K562 (cell line): ENCODE results near the gene POP7. TPM values are rescaled to one million over a fixed set of nuclear protein-coding genes. Genes with fewer than 3 reads are reported as not detected.

ENCODE experiments used
- ATAC-seq: fragments of 200-7000 bp; cut with Tn5 transposase; 3 replicates; pipeline ENCODE4 v1.9.1; 2020; ENCODE audit warnings: moderate library complexity
- BruUV-seq: library from RNA; stranded (reverse); fragments of 400-500 nt; replicated peaks from 2 replicates; lab custom pipeline; 2021; lab: Mats Ljungman, UMichigan
- CTCF ChIA-PET: fragments of 300-600 bp; formaldehyde crosslinking; extraction: SDS; loops from one replicate; lab custom pipeline; 2021; ENCODE audit warnings: low intra/inter-chr PET ratio; lab: Yijun Ruan, JAX
- POLR2A ChIA-PET: fragments of 300-600, 350-650 bp; sonication (Branson Sonifier 250); formaldehyde crosslinking; extraction: SDS; loops from one replicate; lab custom pipeline; 2021; ENCODE audit warnings: antibody characterized with exemption, inconsistent platforms; lab: Yijun Ruan, JAX
- DNase-seq, 4 experiments: peaks; one replicate each; pipeline versions ENCODE4 v3.0.0 to v3.0.0-alpha.2; 2011 to 2018; ENCODE audit warnings: low spot score in 3 of 4, mixed read lengths in 3 of 4; ENCODE audit errors: extremely low read depth in 1 of 4
- FAIRE-seq: peaks from 2 replicates; lab custom pipeline; 2011; peaks lifted over from hg19 to GRCh38; lab: Jason Lieb, UNC
- H2AFZ ChIP-seq: 2 replicates; pipeline ENCODE4 v1.6.0; 2011; ENCODE audit warnings: low read depth, low read length, control low read depth, inconsistent platforms
- H3K27ac ChIP-seq: fragments of 200-600 bp; 3 replicates; pipeline ENCODE4 v1.8.0; 2011; ENCODE audit warnings: low read depth, mild to moderate bottlenecking, control low read depth, inconsistent platforms, low read length, moderate library complexity, mixed read lengths; ENCODE audit errors: extremely low read depth
- H3K27me3 ChIP-seq, 2 experiments: fragments of 300-600 bp in 1 of 2; 2 replicates in 1 of 2; 3 replicates in 1 of 2; pipeline versions ENCODE4 v1.6.0 to v1.8.0; 2011; ENCODE audit warnings: inconsistent platforms in 2 of 2, low read length in 2 of 2, mild to moderate bottlenecking in 1 of 2, mixed read lengths in 1 of 2, moderate library complexity in 1 of 2; ENCODE audit not compliant: control insufficient read depth in 2 of 2, insufficient read depth in 2 of 2
- H3K36me3 ChIP-seq: fragments of 300-600 bp; 3 replicates; pipeline ENCODE4 v1.8.0; 2011; ENCODE audit warnings: mild to moderate bottlenecking, low read length, inconsistent platforms; ENCODE audit not compliant: control insufficient read depth, insufficient read depth
- H3K4me1 ChIP-seq, 2 experiments: fragments of 200-600 bp in 1 of 2; replicated peaks in 1 of 2; 2 replicates in 1 of 2; 3 replicates in 1 of 2; pipeline versions ENCODE4 v1.5.1 to v1.8.0; 2011; ENCODE audit warnings: inconsistent platforms in 2 of 2, low read length in 2 of 2, mild to moderate bottlenecking in 1 of 2, mixed read lengths in 1 of 2, moderate library complexity in 1 of 2; ENCODE audit not compliant: control insufficient read depth in 2 of 2, insufficient read depth in 2 of 2
- H3K4me2 ChIP-seq: 2 replicates; pipeline ENCODE4 v1.6.1; 2011; ENCODE audit warnings: low read length, control low read depth, inconsistent platforms, mixed read lengths; ENCODE audit not compliant: insufficient read depth
- H3K4me3 ChIP-seq: fragments of 200-600 bp; sonication (generic), shearing (Covaris generic); 2 replicates; pipeline ENCODE4 v1.5.1; 2016; ENCODE audit warnings: control low read depth, inconsistent platforms
- H3K79me2 ChIP-seq: fragments of 200-600 bp; 3 replicates; pipeline ENCODE4 v1.8.0; 2011; ENCODE audit warnings: low read length, inconsistent platforms; ENCODE audit not compliant: control insufficient read depth, insufficient read depth
- H3K9ac ChIP-seq, 2 experiments: 2 replicates each; pipeline versions ENCODE4 v1.6.0 to v1.6.1; 2011; ENCODE audit warnings: low read depth in 2 of 2, low read length in 2 of 2, control low read depth in 1 of 2, inconsistent platforms in 1 of 2, mild to moderate bottlenecking in 1 of 2, mixed read lengths in 1 of 2; ENCODE audit not compliant: insufficient read depth in 1 of 2
- H3K9me1 ChIP-seq: one replicate; pipeline ENCODE4 v1.6.0; 2011; ENCODE audit warnings: inconsistent platforms, mild to moderate bottlenecking, low read length, moderate library complexity; ENCODE audit not compliant: control insufficient read depth, insufficient read depth
- H3K9me3 ChIP-seq: replicated peaks from 2 replicates; pipeline ENCODE4 v1.5.1; 2011; ENCODE audit warnings: low read depth, low read length, inconsistent platforms; ENCODE audit not compliant: control insufficient read depth, insufficient read depth
- H4K20me1 ChIP-seq: replicated peaks from 2 replicates; pipeline ENCODE4 v1.6.1; 2011; ENCODE audit warnings: low read length, inconsistent platforms, mixed read lengths; ENCODE audit not compliant: control insufficient read depth, insufficient read depth
- CBFA2T2 ChIP-seq: fragments of 450-650 bp; conservative IDR thresholded peaks from 2 replicates; pipeline ENCODE4 v1.6.1; 2017; ENCODE audit warnings: mild to moderate bottlenecking
- HDAC6 ChIP-seq: IDR thresholded peaks from 2 replicates; pipeline ENCODE4 v1.6.1; 2012; ENCODE audit warnings: low read depth, mild to moderate bottlenecking, control low read depth, inconsistent platforms, low read length, moderate library complexity
- POLR2B ChIP-seq: fragments of 450-650 bp; IDR thresholded peaks from 2 replicates; pipeline ENCODE4 v1.6.1; 2018; ENCODE audit warnings: low read depth; ENCODE audit not compliant: partially characterized antibody
- POLR2G ChIP-seq: fragments of 200-400 bp; formaldehyde crosslinking; IDR thresholded peaks from 2 replicates; pipeline ENCODE4 v1.6.1; 2017; ENCODE audit warnings: low read depth, mild to moderate bottlenecking, antibody characterized with exemption, low read length, moderate library complexity
- RBM22 ChIP-seq: fragments of 200-400 bp; formaldehyde crosslinking; IDR thresholded peaks from 2 replicates; pipeline ENCODE4 v1.6.1; 2018; ENCODE audit warnings: low read length, low read depth; ENCODE audit not compliant: poor library complexity, severe bottlenecking
- RFX5 ChIP-seq: IDR thresholded peaks from 2 replicates; pipeline ENCODE4 v1.6.1; 2011; ENCODE audit warnings: low read depth, mild to moderate bottlenecking, improper control_type of control experiment, low read length
- RREB1 ChIP-seq: fragments of 250-450 bp; sonication (Bioruptor Pico); IDR thresholded peaks from 2 replicates; pipeline ENCODE4 v1.4.0; 2020
- SP2 ChIP-seq: IDR thresholded peaks from 2 replicates; pipeline ENCODE4 v1.6.1; 2011; ENCODE audit warnings: mild to moderate bottlenecking, low read depth, low read length, moderate library complexity; ENCODE audit not compliant: poor library complexity, severe bottlenecking; ENCODE audit errors: extremely low read depth
- STAT5A ChIP-seq: IDR thresholded peaks from 2 replicates; pipeline ENCODE4 v1.6.1; 2012; ENCODE audit warnings: low read length, inconsistent platforms, borderline replicate concordance
- TCF15 ChIP-seq: fragments of 250-450 bp; sonication (Bioruptor Pico); IDR thresholded peaks from 2 replicates; pipeline ENCODE4 v1.8.0; 2022; ENCODE audit warnings: moderate library complexity, mild to moderate bottlenecking, inconsistent platforms
- TEAD2 ChIP-seq: fragments of 450-650 bp; IDR thresholded peaks from 2 replicates; pipeline ENCODE4 v1.6.1; 2016; ENCODE audit warnings: missing genetic modification characterization, control low read depth, missing compliant biosample characterization
- WGBS: fragments of 100-300 bp; shearing (Covaris generic); methylation state at CpG from one replicate; pipeline ENCODE4 v1.1.6; 2016; ENCODE audit warnings: low coverage, mixed read lengths; ENCODE audit not compliant: insufficient coverage; ENCODE audit errors: missing lambda C conversion rate; 5-methylcytosine and 5-hydroxymethylcytosine counted together
- in situ Hi-C: fragments of 300-500 bp; cut with MboI; formaldehyde crosslinking; loops from 4 replicates; pipeline ENCODE4 v1.15.0; 2018; ENCODE audit warnings: inconsistent platforms, mixed read lengths
- intact Hi-C: fragments of 100-400 bp; cut with micrococcal nuclease; formaldehyde crosslinking; loops from 2 replicates; pipeline ENCODE4 v1.14.2; 2022
- polyA plus RNA-seq, 8 experiments: library from polyadenylated mRNA; depleted of rRNA in 4 of 8; stranded (reverse) in 5 of 8; unstranded in 3 of 8; fragments of >200 nt; fragmentation: Nextera tagmentation in 2 of 8; fragmentation: Illumina TruSeq in 1 of 8; extraction: Ambion mirVana in 2 of 8; extraction: Trizol in 1 of 8; gene quantifications; 2 replicates each; pipeline versions ENCODE4 v1.2.1 to v1.2.3, GENCODE V29; 2011 to 2014; ENCODE audit warnings: inconsistent platforms in 1 of 8, missing spikeins in 1 of 8
- total RNA-seq, 7 experiments: library from RNA; depleted of rRNA in 6 of 7; stranded (reverse); fragments of >200 nt in 6 of 7; fragmentation: Illumina TruSeq in 2 of 7; extraction: Trizol in 2 of 7; gene quantifications; 2 replicates each; pipeline versions ENCODE4 v1.2.1 to v1.2.3, GENCODE V29; 2011 to 2021; ENCODE audit warnings: low replicate concordance in 1 of 7
- TF ChIP-seq, protein P1 (sequence below): sonication (generic); formaldehyde crosslinking; IDR thresholded peaks from 2 replicates; pipeline ENCODE4 v1.8.1; 2023; ENCODE audit warnings: mild to moderate bottlenecking, missing genetic modification reagents

Gene POP7
- total and polyA plus RNA-seq, 9 of the 15 experiments (the other 6 are each of a cell fraction or from before 2014, with no cell fraction given): 11.5 to 163 (median 68.9) TPM

GRCh38 chr7:100677308-100678267 lies 28.3 kb upstream of the POP7 start:
- ChIA-PET CTCF (interaction anchor here (0.6 kb wide), 1 partner anchor 73 kb away, joined by 3 read pairs; no protein-coding TSS in a partner anchor), POLR2A (interaction anchor here (0.6 to 1.9 kb wide), 13 partner anchors 11 to 249 kb away, joined by 3 to 6 read pairs (median 3); partner anchors contain the start of genes GIGYF1, POP7 and ZCWPW1)
- H3K9me1 ChIP-seq: no peaks in the 10 kb centered on the region
- ATAC-seq (no peak), FAIRE-seq (peak; percentile 63), DNase-seq (no peak)
- WGBS: 91% methylated on average over 34 of the region's 36 CpGs
- H3K4me2 ChIP-seq: no peak overlapping the region
- H3K36me3 ChIP-seq: peaks cover 63% of the 10 kb centered on the region; the same call in 2 of the 3 replicates
- no peak overlapping the region for H2AFZ ChIP-seq
- intact Hi-C loops (no loop called here), in situ Hi-C loops (no loop called here)
- no peak overlapping the region for H3K4me3 ChIP-seq
- peaks cover 46% of the 10 kb centered on the region for H3K79me2 ChIP-seq
- H3K9ac ChIP-seq: peak overlapping the region in 1 of 2 experiments; percentile 82; a peak in 2 of 4 replicates
- H3K27me3 ChIP-seq: no peaks in the 10 kb centered on the region
- H4K20me1 ChIP-seq: peaks cover 22% of the 10 kb centered on the region; the same call in 1 of the 2 replicates
- no peak overlapping the region for H3K27ac ChIP-seq
- BruUV-seq: no TSS peak
- no peaks in the 10 kb centered on the region for H3K9me3 ChIP-seq
- peaks cover 4 to 91% of the 10 kb centered on the region in 2 experiments for H3K4me1 ChIP-seq
- no peak for TF ChIP-seq RREB1 (CRISPR knock-in tag)
- no peak for TF ChIP-seq TCF15 (CRISPR knock-in tag)
- peak; percentile 84 for TF ChIP-seq RBM22
- peak; percentile 6 for TF ChIP-seq POLR2B
- TF ChIP-seq POLR2G: peak; percentile 56
- no peak for TF ChIP-seq CBFA2T2
- TF ChIP-seq SP2: no peak
- no peak for TF ChIP-seq HDAC6
- no peak for TF ChIP-seq TEAD2
- no peak for TF ChIP-seq RFX5
- TF ChIP-seq, protein P1, sequence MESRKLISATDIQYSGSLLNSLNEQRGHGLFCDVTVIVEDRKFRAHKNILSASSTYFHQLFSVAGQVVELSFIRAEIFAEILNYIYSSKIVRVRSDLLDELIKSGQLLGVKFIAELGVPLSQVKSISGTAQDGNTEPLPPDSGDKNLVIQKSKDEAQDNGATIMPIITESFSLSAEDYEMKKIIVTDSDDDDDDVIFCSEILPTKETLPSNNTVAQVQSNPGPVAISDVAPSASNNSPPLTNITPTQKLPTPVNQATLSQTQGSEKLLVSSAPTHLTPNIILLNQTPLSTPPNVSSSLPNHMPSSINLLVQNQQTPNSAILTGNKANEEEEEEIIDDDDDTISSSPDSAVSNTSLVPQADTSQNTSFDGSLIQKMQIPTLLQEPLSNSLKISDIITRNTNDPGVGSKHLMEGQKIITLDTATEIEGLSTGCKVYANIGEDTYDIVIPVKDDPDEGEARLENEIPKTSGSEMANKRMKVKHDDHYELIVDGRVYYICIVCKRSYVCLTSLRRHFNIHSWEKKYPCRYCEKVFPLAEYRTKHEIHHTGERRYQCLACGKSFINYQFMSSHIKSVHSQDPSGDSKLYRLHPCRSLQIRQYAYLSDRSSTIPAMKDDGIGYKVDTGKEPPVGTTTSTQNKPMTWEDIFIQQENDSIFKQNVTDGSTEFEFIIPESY (CRISPR knock-in tag): peak; percentile 19; the same call in 1 of the 2 replicates
- no peak for TF ChIP-seq STAT5A
